ENCODE measurements around the gene CEP76. TPM values are rescaled to one million over a fixed set of nuclear protein-coding genes. Genes with fewer than 3 reads are reported as not detected.

CEP76 gene, protein sequence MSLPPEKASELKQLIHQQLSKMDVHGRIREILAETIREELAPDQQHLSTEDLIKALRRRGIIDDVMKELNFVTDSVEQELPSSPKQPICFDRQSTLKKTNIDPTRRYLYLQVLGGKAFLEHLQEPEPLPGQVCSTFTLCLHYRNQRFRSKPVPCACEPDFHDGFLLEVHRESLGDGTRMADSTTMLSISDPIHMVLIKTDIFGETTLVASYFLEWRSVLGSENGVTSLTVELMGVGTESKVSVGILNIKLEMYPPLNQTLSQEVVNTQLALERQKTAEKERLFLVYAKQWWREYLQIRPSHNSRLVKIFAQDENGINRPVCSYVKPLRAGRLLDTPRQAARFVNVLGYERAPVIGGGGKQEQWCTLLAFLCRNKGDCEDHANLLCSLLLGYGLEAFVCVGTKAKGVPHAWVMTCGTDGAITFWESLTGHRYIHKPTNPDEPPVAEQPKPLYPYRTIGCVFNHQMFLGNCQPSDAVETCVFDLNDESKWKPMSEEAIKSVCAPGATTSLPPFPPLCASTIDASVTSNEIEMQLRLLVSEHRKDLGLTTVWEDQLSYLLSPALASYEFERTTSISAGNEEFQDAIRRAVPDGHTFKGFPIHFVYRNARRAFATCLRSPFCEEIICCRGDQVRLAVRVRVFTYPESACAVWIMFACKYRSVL
- total RNA-seq = 3.7 TPM
- long read RNA-seq, transcript CEP76-201 (12 exons, 2,939 nt) = major isoform, 7 of 10 reads
- long read RNA-seq, partial matches to known transcripts = 2 of 10 reads
- long read RNA-seq, other reads (novel, unspliced or antisense) = 1 of 10 reads

DNA sequence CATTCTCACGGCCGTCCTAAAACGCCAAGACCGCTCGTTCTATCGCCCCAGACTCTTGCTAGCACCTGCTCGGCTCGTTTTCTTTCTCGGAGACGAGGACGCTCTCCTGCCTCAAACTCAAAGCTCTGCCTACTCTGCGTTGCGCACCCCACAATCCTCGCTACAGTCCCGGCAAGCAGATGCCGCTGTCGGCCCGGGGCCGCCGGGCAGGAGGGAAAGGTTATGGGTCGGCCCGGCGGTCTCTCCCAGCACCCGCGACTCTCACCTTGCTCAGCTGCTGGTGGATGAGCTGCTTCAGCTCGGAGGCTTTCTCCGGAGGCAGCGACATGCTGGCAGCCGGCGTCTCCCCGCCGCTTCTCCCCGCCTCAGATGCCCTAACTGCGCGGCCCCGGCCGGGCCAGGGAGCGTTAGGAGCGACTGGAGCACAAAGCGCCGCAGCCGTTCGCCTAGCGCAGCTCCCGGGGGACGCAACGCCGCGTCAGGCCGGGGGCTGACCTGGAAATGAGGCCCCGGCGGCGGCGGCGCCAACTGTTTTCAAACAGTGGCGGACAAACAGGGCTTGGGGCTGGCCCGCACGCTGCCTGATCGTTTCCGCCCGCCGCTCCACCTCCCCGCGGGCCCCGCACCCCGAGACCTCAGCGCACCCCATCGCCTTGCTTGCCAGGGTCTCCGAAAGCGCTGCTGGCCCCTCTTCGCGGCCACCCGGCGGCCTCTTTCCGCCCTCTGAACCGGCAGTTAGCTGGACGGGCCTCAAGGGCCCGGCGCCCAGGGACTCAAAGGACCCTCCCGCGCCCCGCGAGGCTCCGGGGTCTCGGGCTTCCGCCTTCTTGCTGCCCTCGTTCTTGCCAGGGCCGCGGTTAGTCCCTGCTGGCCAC, at the start of gene CEP76, which contains the start of gene PSMG2:
Gene CEP76, minus strand, starts transcription at position 503 of the 875 bp plus-strand sequence. Its CDS starts 175 bp downstream, at position 328.
Gene PSMG2, plus strand, starts transcription at position 822 of the 875 bp plus-strand sequence. CDS start 66 bp downstream, outside the sequence.
- ATAC-seq = peak; percentile 98
- peak; percentile 97 for DNase-seq
- intact Hi-C loops (cut with micrococcal nuclease) = no loop called here

DNA sequence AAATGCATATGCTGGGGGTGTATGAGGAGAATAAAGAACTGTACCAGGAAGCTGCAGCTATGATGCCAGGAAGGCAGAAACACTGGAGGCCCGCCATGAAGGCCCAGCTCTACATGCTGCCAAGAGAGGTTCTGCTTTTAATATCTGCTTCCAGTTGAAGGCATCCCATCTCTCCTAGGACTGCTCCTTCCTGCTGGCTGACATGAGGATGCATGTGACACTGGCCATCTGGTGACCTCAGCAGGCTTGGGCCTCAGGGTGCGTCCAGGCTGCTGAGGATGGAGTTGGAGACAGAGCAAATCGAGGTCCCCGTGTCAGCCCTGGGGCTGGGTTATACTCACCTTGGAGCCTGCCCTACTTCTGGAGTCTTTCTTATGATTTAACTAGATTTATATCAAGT, 49.4 kb upstream of the CEP76 start:
- DNase-seq = no peak
- no peak for ATAC-seq
- intact Hi-C loops (cut with micrococcal nuclease) = no loop called here

DNA sequence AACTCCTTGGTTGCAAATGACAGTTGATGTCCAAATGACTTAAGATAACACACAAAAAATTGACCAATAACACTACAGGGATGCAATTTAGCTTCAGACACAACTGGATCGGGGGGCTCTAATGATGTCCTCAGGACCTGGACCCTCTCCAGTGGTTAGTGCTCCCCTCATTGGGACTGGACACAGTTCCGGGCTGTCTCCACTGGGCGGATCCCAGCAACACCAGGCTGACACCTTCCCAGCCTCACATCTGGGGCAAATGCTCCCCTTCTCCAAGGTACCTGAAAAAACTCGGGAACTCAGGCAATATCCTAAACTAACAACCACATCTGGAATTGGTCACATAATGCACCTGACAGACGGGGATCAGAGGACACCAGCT, 49.0 kb upstream of the CEP76 start:
- ATAC-seq (no peak), DNase-seq (no peak)
- intact Hi-C loops (cut with micrococcal nuclease) = no loop called here

DNA sequence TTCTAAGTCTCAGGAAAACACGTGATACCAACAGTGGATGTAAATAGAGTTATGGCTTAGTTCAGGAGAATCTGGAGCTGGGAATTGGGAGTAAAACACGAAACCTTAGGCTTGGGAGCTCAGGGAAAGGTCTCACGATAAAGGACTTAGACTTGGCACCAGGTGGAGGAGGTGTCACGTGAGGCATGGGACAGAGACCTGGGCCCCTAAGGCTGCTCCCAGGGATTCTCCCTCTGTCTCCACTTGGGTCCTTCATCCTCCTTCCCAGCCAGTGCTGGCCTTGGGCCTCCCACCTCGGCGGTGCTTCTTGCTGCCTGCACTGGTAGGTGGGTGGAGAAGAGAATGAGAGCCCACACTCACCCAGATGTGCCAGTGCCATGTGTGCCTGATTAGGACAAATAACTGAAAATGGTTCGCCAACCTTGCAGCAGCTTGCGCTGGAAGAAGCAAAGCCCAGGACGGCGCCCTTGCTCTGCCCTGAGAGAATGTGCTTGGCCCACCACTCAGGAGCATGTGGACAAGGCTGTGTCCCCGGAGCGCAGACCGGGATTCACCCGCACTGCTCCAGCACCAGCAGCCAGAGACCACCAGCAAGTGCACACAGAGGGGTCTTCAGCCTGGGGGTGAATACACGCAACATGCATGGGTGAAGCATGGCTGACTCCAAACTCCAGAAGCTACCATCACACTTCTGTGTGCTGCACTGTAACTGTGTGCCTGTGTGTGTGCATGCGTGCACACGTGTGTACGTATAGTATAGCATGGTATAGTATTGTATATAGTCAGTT, 48.4 kb upstream of the CEP76 start:
- ATAC-seq (no peak), DNase-seq (no peak)
- intact Hi-C loops (cut with micrococcal nuclease) = no loop called here

DNA sequence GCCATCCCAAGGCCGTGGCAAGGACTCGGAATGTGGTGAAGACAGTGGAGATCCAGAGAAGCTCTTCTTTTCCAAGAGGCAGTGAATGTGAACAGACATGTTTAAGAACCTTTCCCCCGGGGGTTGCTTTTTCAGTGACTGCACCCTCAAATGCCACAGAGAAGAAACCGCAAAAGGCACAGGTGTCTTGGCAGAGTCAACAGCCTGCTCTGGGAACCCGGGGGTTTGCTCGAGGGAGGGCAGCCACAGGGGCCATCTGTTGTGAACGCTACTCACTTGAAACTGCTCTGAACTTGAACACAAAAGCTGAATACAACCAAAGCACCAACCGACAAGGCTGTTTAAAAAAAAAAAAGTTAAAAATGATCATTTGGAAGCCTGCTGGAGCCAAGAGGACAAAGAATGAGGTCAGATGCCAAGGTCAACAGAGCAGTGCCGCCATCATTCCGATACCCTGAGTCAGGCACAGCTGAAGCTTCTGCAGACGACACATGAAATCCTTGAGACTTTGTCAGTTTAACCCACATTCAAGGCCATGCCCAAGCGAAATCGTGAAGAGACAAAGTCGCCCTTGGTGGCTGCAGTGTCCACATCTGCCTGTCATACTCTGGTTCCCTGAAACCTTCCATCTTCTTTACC, 47.7 kb upstream of the CEP76 start:
- intact Hi-C loops (cut with micrococcal nuclease) = no loop called here
- no peak for ATAC-seq
- DNase-seq = no peak

DNA sequence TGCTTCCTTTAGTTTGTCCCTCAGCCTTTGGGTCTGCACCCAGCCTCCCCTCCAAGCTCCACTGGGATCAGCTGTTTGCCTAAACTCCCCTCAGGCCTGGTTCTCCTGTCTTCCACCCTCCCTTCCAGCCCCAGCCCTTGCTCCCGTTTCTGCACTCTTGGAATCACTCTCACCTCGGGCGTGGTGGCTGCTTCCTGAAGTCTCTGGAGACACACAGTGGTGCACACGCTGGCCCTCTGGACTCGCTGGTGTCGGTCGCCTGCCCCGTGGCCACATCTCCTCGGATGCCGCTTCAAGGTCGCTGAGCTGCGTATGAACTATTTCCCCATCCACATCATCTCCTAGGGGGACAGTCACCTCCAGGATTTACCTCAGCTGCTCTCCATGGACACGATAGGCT, 46.6 kb upstream of the CEP76 start:
- ATAC-seq = no peak
- DNase-seq = no peak
- intact Hi-C loops (cut with micrococcal nuclease) = no loop called here

DNA sequence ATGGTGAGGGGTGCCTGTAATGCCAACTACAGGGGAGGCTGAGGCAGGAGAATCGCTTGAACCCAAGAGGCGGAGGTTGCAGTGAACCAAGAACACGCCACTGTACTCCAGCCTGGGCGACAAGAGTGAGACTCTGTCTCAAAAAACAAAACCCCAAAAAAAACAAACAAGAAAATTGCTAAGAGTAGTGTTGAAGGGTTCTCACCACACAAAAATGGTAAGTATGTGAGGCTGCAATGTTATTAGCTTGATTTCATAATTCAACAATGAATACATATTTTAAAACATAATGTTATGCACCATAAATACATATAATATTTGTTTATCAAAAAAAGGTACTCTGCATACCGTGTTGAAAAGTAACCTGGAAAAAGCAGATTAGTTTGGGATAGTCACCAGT, 46.1 kb upstream of the CEP76 start:
- intact Hi-C loops (cut with micrococcal nuclease) = no loop called here
- ATAC-seq (no peak), DNase-seq (no peak)

DNA sequence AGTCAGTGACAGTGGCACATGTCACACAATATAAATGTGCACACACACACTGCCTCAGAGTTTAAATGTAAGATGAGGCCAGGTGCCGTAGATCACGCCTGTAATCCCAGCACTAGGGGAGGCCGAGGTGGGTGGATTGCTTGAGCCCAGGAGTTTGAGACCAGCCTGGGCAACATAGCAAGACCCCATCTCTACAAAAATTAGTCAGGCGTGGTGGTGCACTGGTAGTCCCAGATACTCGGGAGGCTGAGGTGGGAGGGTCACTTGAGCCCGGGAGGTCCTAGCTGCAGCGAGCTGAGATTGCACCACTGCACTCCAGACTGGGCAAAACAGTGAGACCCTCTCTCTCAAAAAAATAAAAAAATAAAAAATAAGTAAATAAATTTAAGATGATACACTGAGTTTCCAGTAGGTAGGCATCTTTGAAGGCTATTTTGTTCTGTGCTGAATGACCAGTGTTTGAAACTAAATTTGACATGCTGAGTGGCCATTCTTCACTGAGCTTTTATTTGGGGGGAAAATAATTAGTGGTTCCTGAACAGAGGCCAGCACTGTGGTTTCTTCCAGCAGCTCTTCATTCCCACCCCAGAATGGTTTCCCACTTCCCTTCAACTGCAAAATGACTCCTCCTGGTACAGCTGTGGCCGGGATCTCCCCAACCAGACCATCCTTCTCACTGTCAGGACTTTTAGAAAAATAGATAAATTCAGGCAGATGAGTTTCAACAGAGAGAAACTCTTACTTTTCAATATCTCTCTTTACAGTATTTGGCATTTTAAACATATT, 45.2 kb upstream of the CEP76 start:
- no peak for DNase-seq
- intact Hi-C loops (cut with micrococcal nuclease) = no loop called here
- no peak for ATAC-seq

DNA sequence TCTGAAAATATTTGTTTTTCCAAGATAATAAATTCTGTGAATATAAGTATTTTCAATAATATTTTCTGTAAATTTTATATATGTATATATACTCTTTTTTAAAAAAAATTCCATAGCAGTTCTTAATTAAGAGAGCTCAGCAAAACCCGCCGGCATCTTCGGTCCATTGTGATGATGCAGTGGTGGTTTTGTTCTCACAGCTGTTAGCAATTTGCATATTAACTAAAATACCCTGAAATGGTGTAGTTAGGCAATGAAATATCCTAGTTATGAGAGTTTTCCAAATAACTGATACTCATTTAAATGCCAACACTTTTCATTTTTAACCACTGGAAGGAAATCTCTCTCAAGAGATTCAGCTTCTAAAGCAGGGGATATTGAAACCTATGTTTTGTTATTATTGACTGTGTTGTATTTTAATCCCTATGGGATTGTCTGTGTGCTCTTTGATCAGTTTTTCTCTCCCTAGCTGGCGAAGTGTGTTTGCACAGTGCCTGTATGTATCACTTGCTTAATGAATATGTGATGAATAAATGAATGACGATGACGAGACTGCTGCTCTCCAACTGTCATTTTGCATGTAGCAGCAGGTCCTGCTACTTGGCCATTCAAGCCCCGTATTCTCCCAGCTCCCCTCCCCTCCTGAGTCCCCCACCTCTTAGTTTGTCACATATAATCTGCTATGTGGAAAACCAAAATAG, 42.7 kb upstream of the CEP76 start:
- DNase-seq (no peak), ATAC-seq (no peak)
- intact Hi-C loops (cut with micrococcal nuclease) = no loop called here

DNA sequence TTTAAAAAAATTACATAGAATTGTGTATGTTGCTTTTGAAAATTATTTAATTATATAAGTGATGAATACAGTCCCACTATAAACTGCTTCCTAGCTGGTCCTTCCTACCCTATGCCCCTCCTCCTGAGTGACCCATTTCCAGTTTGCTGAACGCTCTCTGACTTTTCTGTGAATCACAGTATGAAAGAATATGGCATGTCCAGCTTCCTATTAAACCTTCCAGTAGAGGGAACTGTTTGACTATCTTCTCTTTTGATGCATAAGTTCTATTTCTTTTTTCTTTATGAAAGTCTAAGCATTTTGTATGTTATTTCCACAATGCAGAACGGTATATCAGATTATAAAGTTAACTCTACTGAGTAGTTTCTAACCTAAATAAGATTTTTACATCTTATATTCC, 41.6 kb upstream of the CEP76 start:
- intact Hi-C loops (cut with micrococcal nuclease) = loop anchor here (5.0 kb wide), 1 partner anchor 188 kb away; no protein-coding TSS in a partner anchor

DNA sequence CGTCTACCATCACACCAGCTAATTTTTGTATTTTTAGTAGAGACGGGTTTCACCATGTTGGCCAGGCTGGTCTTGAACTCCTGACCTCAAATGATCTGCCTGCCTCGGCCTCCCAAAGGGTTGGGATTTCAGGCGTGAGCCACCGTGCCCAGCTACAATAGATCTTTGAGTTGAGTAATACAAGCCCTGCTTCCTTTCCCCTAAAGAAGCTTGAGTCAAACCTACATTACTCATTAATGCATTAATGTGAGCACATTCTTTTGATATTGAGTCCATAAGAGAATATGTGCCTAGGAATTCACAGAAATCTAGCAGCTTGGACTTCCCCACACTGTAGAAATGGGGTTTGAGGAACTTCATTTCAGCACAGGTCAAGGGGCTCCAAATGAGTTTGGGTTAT, 39.9 kb upstream of the CEP76 start:
- no peak for DNase-seq
- intact Hi-C loops (cut with micrococcal nuclease) = loop anchor here (5.0 kb wide), 1 partner anchor 190 kb away; no protein-coding TSS in a partner anchor
- ATAC-seq = no peak

More for the DNA sequence above, 41.6 kb upstream of the CEP76 start:
- ATAC-seq = peak; percentile 38
- no peak for DNase-seq

DNA sequence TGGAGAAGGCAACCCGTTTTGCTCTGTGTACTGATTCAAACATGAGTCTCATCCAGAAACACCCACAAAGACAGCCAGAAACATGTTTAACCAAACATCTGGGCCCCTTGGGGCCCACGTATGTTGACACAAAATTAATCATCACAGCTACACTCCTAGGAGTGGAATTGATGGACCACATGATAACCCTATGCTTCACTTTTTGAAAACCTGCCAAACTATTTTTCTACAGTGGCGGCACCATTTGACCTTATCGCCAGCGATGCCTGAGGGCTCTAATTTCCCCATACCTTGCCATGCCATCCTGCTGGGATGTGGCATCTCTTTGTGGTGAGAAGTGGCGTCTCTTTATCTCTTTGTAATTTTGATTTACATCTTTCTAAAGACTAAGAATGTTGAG, 38.8 kb upstream of the CEP76 start:
- intact Hi-C loops (cut with micrococcal nuclease) = loop anchor here (5.0 kb wide), 1 partner anchor 191 kb away; no protein-coding TSS in a partner anchor

DNA sequence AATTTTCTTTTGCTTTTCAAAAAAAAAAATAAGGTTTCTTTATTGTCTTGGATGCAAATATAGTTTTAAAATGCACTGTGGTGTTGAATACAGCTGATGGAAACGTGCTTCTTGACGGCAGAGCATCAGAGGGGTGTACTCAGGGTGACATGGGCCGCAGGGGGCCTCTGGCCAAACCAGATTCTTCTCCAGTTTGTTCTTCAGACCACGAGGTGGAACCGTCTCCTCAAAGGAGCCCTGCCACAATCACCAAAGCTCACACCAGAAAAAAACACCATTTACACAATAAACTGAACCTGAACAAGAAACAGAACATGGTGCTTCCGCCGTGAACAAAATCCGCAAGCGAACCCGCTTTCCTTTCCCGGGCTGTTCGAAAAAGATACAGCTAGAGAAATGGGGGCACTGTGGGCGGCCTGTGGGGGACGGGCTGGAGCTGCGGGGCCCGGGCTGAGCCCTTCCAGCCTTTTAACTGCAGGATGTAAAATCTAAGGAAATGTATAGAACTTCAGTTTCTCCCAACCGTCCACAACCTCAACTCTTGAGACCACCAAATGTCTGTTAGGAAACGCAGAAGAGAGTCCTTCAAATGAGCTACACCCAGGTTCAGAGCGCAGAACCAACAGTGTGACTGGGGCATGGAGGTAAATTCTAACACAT, 34.9 kb upstream of the CEP76 start:
- DNase-seq = no peak
- intact Hi-C loops (cut with micrococcal nuclease) = no loop called here
- no peak for ATAC-seq

More for the DNA sequence above, 38.8 kb upstream of the CEP76 start:
- DNase-seq (no peak), ATAC-seq (no peak)

DNA sequence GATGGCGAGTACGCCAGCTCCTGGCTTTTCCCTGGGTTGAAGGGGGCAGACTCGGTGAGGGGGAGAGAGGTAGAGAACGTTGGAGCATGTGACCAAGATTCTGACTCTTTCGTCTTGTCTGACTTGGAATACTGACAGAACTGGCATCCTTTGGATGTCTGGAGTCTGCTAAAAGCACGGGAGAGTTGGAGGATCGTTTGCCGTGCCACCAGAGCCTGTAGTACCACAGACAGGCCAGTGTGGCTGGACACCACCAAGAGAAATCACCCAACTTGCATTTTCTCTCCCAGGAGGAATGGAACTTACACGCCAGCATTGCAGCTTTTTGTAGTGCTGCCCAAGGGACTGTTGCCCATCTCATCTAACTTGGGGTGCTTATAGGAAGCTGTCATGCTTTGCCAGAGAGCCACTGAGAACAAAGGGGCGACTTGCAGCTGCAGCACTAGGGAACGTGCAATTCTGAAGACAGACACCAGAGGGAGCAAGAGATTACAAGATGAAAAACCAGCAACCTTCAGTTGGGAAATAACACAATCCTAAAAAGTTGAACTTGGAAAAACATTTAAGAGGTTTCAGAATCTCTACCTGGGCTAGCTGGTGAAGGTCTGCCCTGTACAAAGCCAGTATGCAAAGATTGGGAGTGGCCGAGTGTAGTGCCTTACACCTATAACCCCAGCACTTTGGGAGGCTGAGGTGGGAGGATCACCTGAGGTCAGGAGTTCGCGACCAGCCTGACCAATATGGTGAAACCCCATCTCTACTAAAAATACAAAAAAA, 24.4 kb upstream of the CEP76 start:
- ATAC-seq = peak; percentile 54
- intact Hi-C loops (cut with micrococcal nuclease) = loop anchor here (5.0 kb wide), 1 partner anchor 205 kb away; no protein-coding TSS in a partner anchor
- no peak for DNase-seq

DNA sequence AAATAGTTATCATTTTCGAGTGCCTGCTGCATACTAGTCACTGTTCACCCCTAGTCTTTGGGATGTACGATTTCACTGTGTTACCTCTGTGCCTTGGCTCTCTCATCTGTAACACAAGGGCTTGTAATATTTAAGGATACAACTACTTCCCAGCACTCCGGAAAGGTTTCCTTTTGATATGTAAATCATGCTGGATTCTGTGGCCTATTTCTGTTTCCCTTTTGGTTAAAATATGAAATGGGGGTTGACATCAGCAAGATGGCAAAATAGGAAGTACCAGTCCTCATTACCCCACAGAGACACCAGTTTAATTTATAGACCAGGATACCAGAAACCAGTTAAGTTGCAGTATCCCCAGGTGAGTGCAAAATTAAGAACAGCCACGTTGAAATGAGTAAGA, 23.8 kb upstream of the CEP76 start:
- ATAC-seq = no peak
- no peak for DNase-seq
- intact Hi-C loops (cut with micrococcal nuclease) = loop anchor here (5.0 kb wide), 1 partner anchor 206 kb away; no protein-coding TSS in a partner anchor

Data from left ventricle myocardium superior (tissue), 1 donor.